Posterior cingulate gyrus (tissue), 11 donors: Measurements from ENCODE around the gene NPAS3.

ENCODE experiments used
- DNase-seq, 10 donors: peaks; one replicate each; pipeline versions ENCODE4 v3.0.0 to v3.0.0-alpha.2; 2020 to 2021; ENCODE audit warnings: mixed read lengths in 3 of 10
- intact Hi-C: fragments of 100-400 bp; cut with DNase I; formaldehyde crosslinking; loops from one replicate; pipeline ENCODE4 v1.15.1; 2023

The NPAS3 gene

GRCh38 chr14:32938719-32939253, at the start of gene NPAS3:
Gene NPAS3, plus strand, starts transcription at chr14:32938879.
- DNase-seq: peak in 6 of 10 donors; percentile 17 to 88 (median 56)
- intact Hi-C loops: loop anchor here (1.0 to 5.0 kb wide), 5 partner anchors 60 to 854 kb away; no protein-coding TSS in a partner anchor

- intact Hi-C loops: no loop called here
Measured at GRCh38 chr14:32896979-32897697, 41.5 kb upstream of the NPAS3 start.

GRCh38 chr14:32897698-32898064, 41.0 kb upstream of the NPAS3 start:
- intact Hi-C loops: no loop called here
- no peak for DNase-seq

More at GRCh38 chr14:32896979-32897697, 41.5 kb upstream of the NPAS3 start:
- no peak for DNase-seq

- DNase-seq: no peak
- intact Hi-C loops: no loop called here
Measured at GRCh38 chr14:32898876-32899275, 39.8 kb upstream of the NPAS3 start.

- no peak for DNase-seq
- intact Hi-C loops: no loop called here
Measured at GRCh38 chr14:32900547-32900946, 38.1 kb upstream of the NPAS3 start.

GRCh38 chr14:32905013-32905412, 33.7 kb upstream of the NPAS3 start:
- intact Hi-C loops: no loop called here
- no peak for DNase-seq

GRCh38 chr14:32906672-32907071, 32.0 kb upstream of the NPAS3 start:
- no peak for DNase-seq
- intact Hi-C loops: no loop called here

- intact Hi-C loops: no loop called here
- DNase-seq: no peak
Measured at GRCh38 chr14:32908196-32909084, 30.2 kb upstream of the NPAS3 start.

- no peak for DNase-seq
- intact Hi-C loops: no loop called here
Measured at GRCh38 chr14:32913725-32914124, 25.0 kb upstream of the NPAS3 start.

GRCh38 chr14:32914391-32914790, 24.3 kb upstream of the NPAS3 start:
- intact Hi-C loops: no loop called here
- no peak for DNase-seq

- DNase-seq: no peak
- intact Hi-C loops: no loop called here
Measured at GRCh38 chr14:32920696-32921276, 17.9 kb upstream of the NPAS3 start.

GRCh38 chr14:32925439-32925838, 13.2 kb upstream of the NPAS3 start:
- DNase-seq: no peak
- intact Hi-C loops: no loop called here

- intact Hi-C loops: loop anchor here (5.0 kb wide), 1 partner anchor 100 kb away; no protein-coding TSS in a partner anchor
Measured at GRCh38 chr14:32932302-32932913, 6.3 kb upstream of the NPAS3 start.

GRCh38 chr14:32932914-32933628, 5.6 kb upstream of the NPAS3 start:
- intact Hi-C loops: loop anchor here (5.0 kb wide), 1 partner anchor 101 kb away; no protein-coding TSS in a partner anchor
- peak in 8 of 10 donors; percentile 20 to 91 (median 54) for DNase-seq

More at GRCh38 chr14:32932302-32932913, 6.3 kb upstream of the NPAS3 start:
- DNase-seq: peak in 2 of 10 donors; percentile 24 to 46

GRCh38 chr14:32933629-32934072, 5.0 kb upstream of the NPAS3 start:
- DNase-seq: peak in 1 of 10 donors; percentile 71
- intact Hi-C loops: loop anchor here (5.0 kb wide), 1 partner anchor 101 kb away; no protein-coding TSS in a partner anchor

GRCh38 chr14:32934073-32934880, 4.4 kb upstream of the NPAS3 start:
- intact Hi-C loops: loop anchor here (5.0 kb wide), 1 partner anchor 102 kb away; no protein-coding TSS in a partner anchor
- DNase-seq: peak; percentile 56 to 94 (median 68)

- DNase-seq: peak in 5 of 10 donors; percentile 15 to 79 (median 33)
- intact Hi-C loops: loop anchor here (1.0 to 5.0 kb wide), 5 partner anchors 103 to 497 kb away; no protein-coding TSS in a partner anchor
Measured at GRCh38 chr14:32934881-32935633, 3.6 kb upstream of the NPAS3 start.
